Peyer's patch (tissue), 4 donors: ENCODE data around the gene DRD4.

Experiments used
- CTCF ChIP-seq, 6 experiments: fragments of 450-650 bp in 4 of 6; fragments of 200-600 bp in 2 of 6; sonication (generic) in 1 of 6; IDR thresholded peaks; one replicate each; pipeline ENCODE4 v1.5.1; 2017 to 2019; ENCODE audit warnings: antibody characterized with exemption in 6 of 6, mild to moderate bottlenecking in 3 of 6, moderate library complexity in 1 of 6
- POLR2A ChIP-seq, 2 donors: fragments of 450-650 bp; IDR thresholded peaks; one replicate each; pipeline ENCODE4 v1.5.1; 2017; ENCODE audit warnings: antibody characterized with exemption in 2 of 2, mild to moderate bottlenecking in 2 of 2, moderate library complexity in 2 of 2

GRCh38 chr11:656426-656825 lies 19.4 kb downstream of the DRD4 start:
- TF ChIP-seq CTCF (IDR thresholded peaks at IDR 0.05) (no peak), POLR2A (IDR thresholded peaks at IDR 0.05) (no peak)
